ENCODE data around the gene KDELR3.

DNA sequence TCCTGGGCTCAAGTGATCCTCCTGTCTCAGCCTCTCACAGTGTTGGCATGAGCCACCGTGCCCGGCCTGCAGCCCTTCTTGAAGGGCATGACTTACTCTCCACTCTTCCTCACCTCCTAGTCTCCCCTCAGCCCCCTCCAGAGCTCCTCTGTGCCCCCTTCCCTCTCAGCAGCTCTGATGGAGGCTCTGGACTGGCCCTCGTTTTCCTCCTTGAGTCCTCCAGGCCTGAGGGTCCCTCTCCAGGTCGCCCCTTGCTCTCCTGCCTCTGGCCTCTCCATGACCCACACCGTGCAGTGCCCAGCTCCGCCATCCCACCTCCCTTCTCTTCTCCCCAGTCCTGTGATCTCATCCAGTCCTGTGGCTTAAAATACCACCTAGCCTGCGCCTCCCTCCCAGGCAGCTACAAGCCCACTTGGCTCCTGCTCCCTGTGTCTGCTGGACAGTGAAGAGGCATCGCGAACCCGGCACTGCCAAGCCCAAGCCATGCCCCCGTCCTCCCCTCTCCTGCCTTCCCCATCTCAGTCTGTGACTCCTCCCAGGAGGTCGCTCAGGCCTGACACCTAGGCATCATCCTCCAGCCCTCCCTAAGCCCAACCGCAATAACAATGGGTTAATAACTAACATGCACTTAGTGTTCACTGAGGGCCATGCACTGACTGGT is 24.8 kb upstream of the KDELR3 start:
- TF ChIP-seq EZH2 (IDR thresholded peaks at IDR 0.05; ENCODE audit: low read depth, unreplicated experiment) (no peak), JUNB (IDR thresholded peaks at IDR 0.05; ENCODE audit: unreplicated experiment) (no peak), POLR2AphosphoS5 (IDR thresholded peaks at IDR 0.05; ENCODE audit: low read depth) (no peak), CREB1 (CRISPR knock-in tag; IDR thresholded peaks at IDR 0.05; ENCODE audit: low read depth) (no peak), STAT1 (IDR thresholded peaks at IDR 0.05; ENCODE audit: unreplicated experiment) (no peak)
- TF ChIP-seq, protein P1, sequence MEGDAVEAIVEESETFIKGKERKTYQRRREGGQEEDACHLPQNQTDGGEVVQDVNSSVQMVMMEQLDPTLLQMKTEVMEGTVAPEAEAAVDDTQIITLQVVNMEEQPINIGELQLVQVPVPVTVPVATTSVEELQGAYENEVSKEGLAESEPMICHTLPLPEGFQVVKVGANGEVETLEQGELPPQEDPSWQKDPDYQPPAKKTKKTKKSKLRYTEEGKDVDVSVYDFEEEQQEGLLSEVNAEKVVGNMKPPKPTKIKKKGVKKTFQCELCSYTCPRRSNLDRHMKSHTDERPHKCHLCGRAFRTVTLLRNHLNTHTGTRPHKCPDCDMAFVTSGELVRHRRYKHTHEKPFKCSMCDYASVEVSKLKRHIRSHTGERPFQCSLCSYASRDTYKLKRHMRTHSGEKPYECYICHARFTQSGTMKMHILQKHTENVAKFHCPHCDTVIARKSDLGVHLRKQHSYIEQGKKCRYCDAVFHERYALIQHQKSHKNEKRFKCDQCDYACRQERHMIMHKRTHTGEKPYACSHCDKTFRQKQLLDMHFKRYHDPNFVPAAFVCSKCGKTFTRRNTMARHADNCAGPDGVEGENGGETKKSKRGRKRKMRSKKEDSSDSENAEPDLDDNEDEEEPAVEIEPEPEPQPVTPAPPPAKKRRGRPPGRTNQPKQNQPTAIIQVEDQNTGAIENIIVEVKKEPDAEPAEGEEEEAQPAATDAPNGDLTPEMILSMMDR (conservative IDR thresholded peaks at IDR 0.05; ENCODE audit: low read depth in 2 of 2) = no peak
- TF ChIP-seq, protein P2, sequence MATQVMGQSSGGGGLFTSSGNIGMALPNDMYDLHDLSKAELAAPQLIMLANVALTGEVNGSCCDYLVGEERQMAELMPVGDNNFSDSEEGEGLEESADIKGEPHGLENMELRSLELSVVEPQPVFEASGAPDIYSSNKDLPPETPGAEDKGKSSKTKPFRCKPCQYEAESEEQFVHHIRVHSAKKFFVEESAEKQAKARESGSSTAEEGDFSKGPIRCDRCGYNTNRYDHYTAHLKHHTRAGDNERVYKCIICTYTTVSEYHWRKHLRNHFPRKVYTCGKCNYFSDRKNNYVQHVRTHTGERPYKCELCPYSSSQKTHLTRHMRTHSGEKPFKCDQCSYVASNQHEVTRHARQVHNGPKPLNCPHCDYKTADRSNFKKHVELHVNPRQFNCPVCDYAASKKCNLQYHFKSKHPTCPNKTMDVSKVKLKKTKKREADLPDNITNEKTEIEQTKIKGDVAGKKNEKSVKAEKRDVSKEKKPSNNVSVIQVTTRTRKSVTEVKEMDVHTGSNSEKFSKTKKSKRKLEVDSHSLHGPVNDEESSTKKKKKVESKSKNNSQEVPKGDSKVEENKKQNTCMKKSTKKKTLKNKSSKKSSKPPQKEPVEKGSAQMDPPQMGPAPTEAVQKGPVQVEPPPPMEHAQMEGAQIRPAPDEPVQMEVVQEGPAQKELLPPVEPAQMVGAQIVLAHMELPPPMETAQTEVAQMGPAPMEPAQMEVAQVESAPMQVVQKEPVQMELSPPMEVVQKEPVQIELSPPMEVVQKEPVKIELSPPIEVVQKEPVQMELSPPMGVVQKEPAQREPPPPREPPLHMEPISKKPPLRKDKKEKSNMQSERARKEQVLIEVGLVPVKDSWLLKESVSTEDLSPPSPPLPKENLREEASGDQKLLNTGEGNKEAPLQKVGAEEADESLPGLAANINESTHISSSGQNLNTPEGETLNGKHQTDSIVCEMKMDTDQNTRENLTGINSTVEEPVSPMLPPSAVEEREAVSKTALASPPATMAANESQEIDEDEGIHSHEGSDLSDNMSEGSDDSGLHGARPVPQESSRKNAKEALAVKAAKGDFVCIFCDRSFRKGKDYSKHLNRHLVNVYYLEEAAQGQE (IDR thresholded peaks at IDR 0.05; ENCODE audit: unreplicated experiment) = no peak
- TF ChIP-seq, protein P3, sequence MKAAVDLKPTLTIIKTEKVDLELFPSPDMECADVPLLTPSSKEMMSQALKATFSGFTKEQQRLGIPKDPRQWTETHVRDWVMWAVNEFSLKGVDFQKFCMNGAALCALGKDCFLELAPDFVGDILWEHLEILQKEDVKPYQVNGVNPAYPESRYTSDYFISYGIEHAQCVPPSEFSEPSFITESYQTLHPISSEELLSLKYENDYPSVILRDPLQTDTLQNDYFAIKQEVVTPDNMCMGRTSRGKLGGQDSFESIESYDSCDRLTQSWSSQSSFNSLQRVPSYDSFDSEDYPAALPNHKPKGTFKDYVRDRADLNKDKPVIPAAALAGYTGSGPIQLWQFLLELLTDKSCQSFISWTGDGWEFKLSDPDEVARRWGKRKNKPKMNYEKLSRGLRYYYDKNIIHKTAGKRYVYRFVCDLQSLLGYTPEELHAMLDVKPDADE (IDR thresholded peaks at IDR 0.05) = no peak
